ENCODE results near the gene KLC3. TPM values are rescaled to one million over a fixed set of nuclear protein-coding genes. Genes with fewer than 3 reads are reported as not detected.

The KLC3 gene
- total and polyA plus RNA-seq, 2 experiments from 2014 or later = not detected

GRCh38 chr19:45352471-45352870, 11.9 kb downstream of the KLC3 start:
- no peak overlapping the region for H3K9ac ChIP-seq
- no peak overlapping the region for H3K27ac ChIP-seq
- no peaks in the 10 kb centered on the region for H3K9me3 ChIP-seq (ENCODE audit: low read depth)
- DNase-seq = no peak
- no peaks in the 10 kb centered on the region for H3F3A ChIP-seq (ENCODE audit: insufficient read depth)
- H3K9me2 ChIP-seq (ENCODE audit: insufficient read depth) = no peaks in the 10 kb centered on the region
- no peaks in the 10 kb centered on the region for H3K79me2 ChIP-seq (ENCODE audit: insufficient read depth)
- H3K4me2 ChIP-seq (ENCODE audit: unreplicated experiment) = no peak overlapping the region
- 96% methylated on average over 20 of the region's 20 CpGs for WGBS, 2 experiments (ENCODE audit: low coverage in 1 of 2, low lambda C conversion rate in 2 of 2, missing lambda C conversion rate in 2 of 2)
- in situ Hi-C loops (cut with MboI) = no loop called here
- H4K20me1 ChIP-seq (ENCODE audit: insufficient read depth) = no peaks in the 10 kb centered on the region
- no peaks in the 10 kb centered on the region for H3K27me3 ChIP-seq (replicated peaks; ENCODE audit: insufficient read depth)
- H2AFZ ChIP-seq = no peak overlapping the region
- TF ChIP-seq EZH2phosphoT487 (IDR thresholded peaks at IDR 0.05; ENCODE audit: insufficient read depth, low read depth) (no peak), EZH2 (IDR thresholded peaks at IDR 0.05; ENCODE audit: insufficient read depth, poor library complexity, severe bottlenecking) (no peak)
- H3K4me3 ChIP-seq = no peak overlapping the region
- H3K4me1 ChIP-seq (ENCODE audit: insufficient read depth) = no peaks in the 10 kb centered on the region
- peaks cover 16% of the 10 kb centered on the region; the same call in 1 of the 2 replicates for H3K36me3 ChIP-seq (ENCODE audit: low read depth)

- Histone ChIP-seq H3K79me2 (ENCODE audit: insufficient read depth) (no peaks in the 10 kb centered on the region), H4K20me1 (ENCODE audit: insufficient read depth) (no peaks in the 10 kb centered on the region), H2AFZ (no peak overlapping the region), H3K36me3 (ENCODE audit: low read depth) (peaks cover 16% of the 10 kb centered on the region; the same call in 1 of the 2 replicates), H3K4me2 (ENCODE audit: unreplicated experiment) (no peak overlapping the region), H3K9me3 (ENCODE audit: low read depth) (no peaks in the 10 kb centered on the region), H3K27me3 (replicated peaks; ENCODE audit: insufficient read depth) (no peaks in the 10 kb centered on the region), H3K9ac (no peak overlapping the region), H3K9me2 (ENCODE audit: insufficient read depth) (no peaks in the 10 kb centered on the region), H3F3A (ENCODE audit: insufficient read depth) (no peaks in the 10 kb centered on the region), H3K4me1 (ENCODE audit: insufficient read depth) (no peaks in the 10 kb centered on the region), H3K27ac (no peak overlapping the region), H3K4me3 (no peak overlapping the region)
- WGBS, 2 experiments (ENCODE audit: low coverage in 1 of 2, low lambda C conversion rate in 2 of 2, missing lambda C conversion rate in 2 of 2) = 90 to 98% methylated on average over 15 to 19 of the region's 20 CpGs
- in situ Hi-C loops (cut with MboI) = no loop called here
- TF ChIP-seq EZH2 (IDR thresholded peaks at IDR 0.05; ENCODE audit: insufficient read depth, poor library complexity, severe bottlenecking) (no peak), EZH2phosphoT487 (IDR thresholded peaks at IDR 0.05; ENCODE audit: insufficient read depth, low read depth) (no peak)
- no peak for DNase-seq
Observed at GRCh38 chr19:45352914-45353796, 12.6 kb downstream of the KLC3 start.

GRCh38 chr19:45354241-45354842, 13.8 kb downstream of the KLC3 start:
- no peak overlapping the region for H3K9ac ChIP-seq
- no peaks in the 10 kb centered on the region for H3K9me2 ChIP-seq (ENCODE audit: insufficient read depth)
- no peaks in the 10 kb centered on the region for H3K79me2 ChIP-seq (ENCODE audit: insufficient read depth)
- 90 to 91% methylated on average over 11 of the region's 11 CpGs for WGBS, 2 experiments (ENCODE audit: low coverage in 1 of 2, low lambda C conversion rate in 2 of 2, missing lambda C conversion rate in 2 of 2)
- H3K4me2 ChIP-seq (ENCODE audit: unreplicated experiment) = no peak overlapping the region
- peaks cover 16% of the 10 kb centered on the region; the same call in 1 of the 2 replicates for H3K36me3 ChIP-seq (ENCODE audit: low read depth)
- DNase-seq = no peak
- H3F3A ChIP-seq (ENCODE audit: insufficient read depth) = no peaks in the 10 kb centered on the region
- H3K27me3 ChIP-seq (replicated peaks; ENCODE audit: insufficient read depth) = no peaks in the 10 kb centered on the region
- no peak overlapping the region for H3K27ac ChIP-seq
- TF ChIP-seq EZH2phosphoT487 (IDR thresholded peaks at IDR 0.05; ENCODE audit: insufficient read depth, low read depth) (no peak), EZH2 (IDR thresholded peaks at IDR 0.05; ENCODE audit: insufficient read depth, poor library complexity, severe bottlenecking) (no peak)
- in situ Hi-C loops (cut with MboI) = no loop called here
- no peak overlapping the region for H3K4me3 ChIP-seq
- H4K20me1 ChIP-seq (ENCODE audit: insufficient read depth) = no peaks in the 10 kb centered on the region
- no peak overlapping the region for H2AFZ ChIP-seq
- H3K4me1 ChIP-seq (ENCODE audit: insufficient read depth) = no peaks in the 10 kb centered on the region
- H3K9me3 ChIP-seq (ENCODE audit: low read depth) = no peaks in the 10 kb centered on the region

- H3K36me3 ChIP-seq (ENCODE audit: low read depth) = peaks cover 16% of the 10 kb centered on the region; the same call in 1 of the 2 replicates
- no peaks in the 10 kb centered on the region for H4K20me1 ChIP-seq (ENCODE audit: insufficient read depth)
- 97% methylated on average over 9 of the region's 9 CpGs for WGBS, 2 experiments (ENCODE audit: low coverage in 1 of 2, low lambda C conversion rate in 2 of 2, missing lambda C conversion rate in 2 of 2)
- no peaks in the 10 kb centered on the region for H3K9me2 ChIP-seq (ENCODE audit: insufficient read depth)
- in situ Hi-C loops (cut with MboI) = no loop called here
- H3K9ac ChIP-seq = no peak overlapping the region
- no peaks in the 10 kb centered on the region for H3K4me1 ChIP-seq (ENCODE audit: insufficient read depth)
- H3F3A ChIP-seq (ENCODE audit: insufficient read depth) = no peaks in the 10 kb centered on the region
- DNase-seq = no peak
- no peaks in the 10 kb centered on the region for H3K9me3 ChIP-seq (ENCODE audit: low read depth)
- no peak overlapping the region for H3K4me3 ChIP-seq
- H3K27ac ChIP-seq = no peak overlapping the region
- H3K4me2 ChIP-seq (ENCODE audit: unreplicated experiment) = no peak overlapping the region
- H3K27me3 ChIP-seq (replicated peaks; ENCODE audit: insufficient read depth) = no peaks in the 10 kb centered on the region
- no peak overlapping the region for H2AFZ ChIP-seq
- H3K79me2 ChIP-seq (ENCODE audit: insufficient read depth) = no peaks in the 10 kb centered on the region
- TF ChIP-seq EZH2phosphoT487 (IDR thresholded peaks at IDR 0.05; ENCODE audit: insufficient read depth, low read depth) (no peak), EZH2 (IDR thresholded peaks at IDR 0.05; ENCODE audit: insufficient read depth, poor library complexity, severe bottlenecking) (no peak)
Observed at GRCh38 chr19:45355402-45355801, 14.9 kb downstream of the KLC3 start.

All from GM23248 (cell line).